OCI-LY7 (cell line): Measurements from ENCODE around the gene PARVB.

ENCODE experiments used
- CTCF ChIP-seq: fragments of 200-600 bp; sonication (generic); conservative IDR thresholded peaks from 2 replicates; pipeline ENCODE4 v1.5.1; 2014; ENCODE audit warnings: mild to moderate bottlenecking, antibody characterized with exemption, low read length, moderate library complexity, mixed read lengths
- EZH2phosphoT487 ChIP-seq: fragments of 200-600 bp; sonication (generic); IDR thresholded peaks from 2 replicates; pipeline ENCODE4 v1.6.1; 2018; ENCODE audit warnings: low read depth, borderline replicate concordance, mild to moderate bottlenecking, mixed run types, antibody characterized with exemption, low read length, moderate library complexity, mixed read lengths

- TF ChIP-seq CTCF (peak; percentile 49), EZH2phosphoT487 (no peak)
Observed at GRCh38 chr22:44091021-44091721, 67.1 kb downstream of the PARVB start.
